Parathyroid adenoma (tissue), 2 donors: Measurements from ENCODE around the gene HPCAL1.

Source experiments
- H2AFZ ChIP-seq: fragments of 300-600 bp; sonication (generic); one replicate; pipeline ENCODE4 v1.7.0; 2017; ENCODE audit warnings: antibody characterized with exemption, mild to moderate bottlenecking
- H3K27ac ChIP-seq: fragments of 300-600 bp; sonication (generic); one replicate; pipeline ENCODE4 v1.7.0; 2017
- H3K27me3 ChIP-seq: fragments of 300-600 bp; sonication (generic); one replicate; pipeline ENCODE4 v1.7.0; 2017; ENCODE audit warnings: low read length; ENCODE audit not compliant: control insufficient read depth, insufficient read depth
- H3K36me3 ChIP-seq: fragments of 300-600 bp; sonication (generic); one replicate; pipeline ENCODE4 v1.7.0; 2017; ENCODE audit warnings: low read length; ENCODE audit not compliant: control insufficient read depth, insufficient read depth
- H3K4me1 ChIP-seq: fragments of 300-600 bp; sonication (generic); one replicate; pipeline ENCODE4 v1.7.0; 2017; ENCODE audit warnings: control low read depth
- H3K4me2 ChIP-seq: fragments of 300-600 bp; sonication (generic); one replicate; pipeline ENCODE4 v1.7.0; 2017; ENCODE audit warnings: low read length
- H3K4me3 ChIP-seq: fragments of 300-600 bp; sonication (generic); one replicate; pipeline ENCODE4 v1.7.0; 2017; ENCODE audit warnings: low read depth, low read length
- H3K79me2 ChIP-seq: fragments of 300-600 bp; sonication (generic); one replicate; pipeline ENCODE4 v1.7.0; 2017; ENCODE audit warnings: control low read depth
- H3K9ac ChIP-seq: fragments of 300-600 bp; sonication (generic); one replicate; pipeline ENCODE4 v1.7.0; 2017; ENCODE audit warnings: mild to moderate bottlenecking
- H3K9me3 ChIP-seq: fragments of 300-600 bp; sonication (generic); one replicate; pipeline ENCODE4 v1.7.0; 2017; ENCODE audit warnings: low read length; ENCODE audit not compliant: control insufficient read depth
- CTCF ChIP-seq: fragments of 300-600 bp; sonication (generic); IDR thresholded peaks from one replicate; pipeline ENCODE4 v1.7.0; 2017; ENCODE audit warnings: antibody characterized with exemption, mild to moderate bottlenecking
- donor health status: primary hyperparathyroidism.

HPCAL1 gene

DNA sequence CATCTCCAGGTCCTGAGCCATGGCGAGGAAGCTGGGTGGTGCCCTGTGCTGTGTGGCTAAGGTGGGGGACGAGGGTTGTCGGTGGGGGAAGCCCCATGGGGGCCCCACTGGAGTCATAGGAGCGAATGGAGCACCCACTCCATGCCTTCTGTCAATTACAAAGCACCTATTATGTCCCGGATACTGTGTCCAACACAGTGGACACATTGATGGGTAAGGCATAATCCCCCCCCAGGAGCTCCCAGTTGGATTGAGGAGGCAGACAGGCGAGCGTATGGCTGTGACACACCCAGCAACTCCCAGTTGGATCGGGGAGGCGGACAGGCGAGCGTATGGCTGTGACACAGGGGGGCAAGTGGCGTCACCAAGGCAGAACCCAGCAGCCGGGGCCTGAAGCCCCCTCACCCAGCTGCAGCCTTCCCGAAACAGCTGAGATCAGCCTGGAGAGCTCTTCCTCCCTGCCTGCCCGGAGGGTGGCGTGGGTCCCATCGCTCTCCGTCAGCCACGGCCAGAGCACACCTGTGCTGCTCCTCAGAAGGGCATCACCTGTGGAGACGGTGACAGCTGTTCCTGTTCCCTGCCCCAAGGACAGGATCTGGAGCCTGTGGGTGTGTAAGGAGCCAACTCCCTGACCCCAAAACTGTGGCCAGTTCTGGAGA, 69.6 kb downstream of the HPCAL1 start:
- Histone ChIP-seq H3K9me3 (no peaks in the 10 kb centered on the region), H3K36me3 (no peaks in the 10 kb centered on the region), H3K4me3 (no peak overlapping the region), H3K27ac (no peak overlapping the region), H3K27me3 (no peaks in the 10 kb centered on the region), H3K9ac (no peak overlapping the region), H3K4me2 (no peak overlapping the region), H2AFZ (no peak overlapping the region), H3K79me2 (no peaks in the 10 kb centered on the region), H3K4me1 (peaks cover 3% of the 10 kb centered on the region)
- TF ChIP-seq CTCF = no peak

GRCh38 chr2:10372862-10373240, 70.1 kb downstream of the HPCAL1 start:
- Histone ChIP-seq H3K27me3 (no peaks in the 10 kb centered on the region), H3K9me3 (no peaks in the 10 kb centered on the region), H3K27ac (no peak overlapping the region), H3K4me1 (peaks cover 3% of the 10 kb centered on the region), H3K4me2 (no peak overlapping the region), H3K4me3 (no peak overlapping the region), H3K9ac (no peak overlapping the region), H3K79me2 (no peaks in the 10 kb centered on the region), H2AFZ (no peak overlapping the region), H3K36me3 (no peaks in the 10 kb centered on the region)
- no peak for TF ChIP-seq CTCF

- H3K4me1 ChIP-seq = peaks cover 3% of the 10 kb centered on the region
- H3K9ac ChIP-seq = no peak overlapping the region
- H3K27me3 ChIP-seq = no peaks in the 10 kb centered on the region
- H3K4me2 ChIP-seq = no peak overlapping the region
- H2AFZ ChIP-seq = no peak overlapping the region
- no peaks in the 10 kb centered on the region for H3K79me2 ChIP-seq
- no peak for TF ChIP-seq CTCF
- no peak overlapping the region for H3K4me3 ChIP-seq
- H3K9me3 ChIP-seq = no peaks in the 10 kb centered on the region
- no peak overlapping the region for H3K27ac ChIP-seq
- no peaks in the 10 kb centered on the region for H3K36me3 ChIP-seq
Measured at GRCh38 chr2:10373931-10374330, 71.2 kb downstream of the HPCAL1 start.

GRCh38 chr2:10374362-10374943, 71.7 kb downstream of the HPCAL1 start:
- Histone ChIP-seq H3K4me2 (no peak overlapping the region), H2AFZ (no peak overlapping the region), H3K4me1 (peaks cover 3% of the 10 kb centered on the region), H3K4me3 (no peak overlapping the region), H3K79me2 (no peaks in the 10 kb centered on the region), H3K27me3 (no peaks in the 10 kb centered on the region), H3K9me3 (no peaks in the 10 kb centered on the region), H3K9ac (no peak overlapping the region), H3K36me3 (no peaks in the 10 kb centered on the region), H3K27ac (no peak overlapping the region)
- no peak for TF ChIP-seq CTCF
